Ovary (tissue), 3 donors: ENCODE results near the gene SLC6A4.

Source experiments
- POLR2A ChIP-seq: fragments of 450-650 bp; IDR thresholded peaks from one replicate; pipeline ENCODE4 v1.6.1; 2017; ENCODE audit warnings: antibody characterized with exemption, mild to moderate bottlenecking, moderate library complexity
- TF ChIP-seq, protein P1 (sequence below), 3 donors: fragments of 450-650 bp in 2 of 3; fragments of 200-600 bp in 1 of 3; IDR thresholded peaks; one replicate each; pipeline versions ENCODE4 v1.5.1 to v1.8.0; 2016 to 2022; ENCODE audit warnings: antibody characterized with exemption in 3 of 3, mild to moderate bottlenecking in 1 of 3
- donor health status: DM: no; HTN: no; CAD: no.

DNA sequence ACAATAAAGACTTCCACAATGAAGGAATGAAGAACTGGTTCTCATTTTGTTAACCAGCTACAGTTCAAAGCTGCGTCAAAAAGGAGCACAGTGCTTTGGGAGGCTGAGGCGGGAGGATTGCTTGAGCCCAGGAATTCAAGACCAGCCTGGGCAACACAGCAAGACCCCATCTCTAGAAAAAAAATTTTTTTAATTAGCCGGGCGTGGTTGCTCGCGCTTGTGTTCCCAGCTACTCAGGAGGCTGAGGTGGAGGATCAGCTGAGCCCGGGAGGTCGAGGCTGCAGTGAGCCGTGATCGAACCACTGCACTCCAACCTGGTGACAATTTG, 764 bp upstream of the SLC6A4 start:
- TF ChIP-seq, protein P1, sequence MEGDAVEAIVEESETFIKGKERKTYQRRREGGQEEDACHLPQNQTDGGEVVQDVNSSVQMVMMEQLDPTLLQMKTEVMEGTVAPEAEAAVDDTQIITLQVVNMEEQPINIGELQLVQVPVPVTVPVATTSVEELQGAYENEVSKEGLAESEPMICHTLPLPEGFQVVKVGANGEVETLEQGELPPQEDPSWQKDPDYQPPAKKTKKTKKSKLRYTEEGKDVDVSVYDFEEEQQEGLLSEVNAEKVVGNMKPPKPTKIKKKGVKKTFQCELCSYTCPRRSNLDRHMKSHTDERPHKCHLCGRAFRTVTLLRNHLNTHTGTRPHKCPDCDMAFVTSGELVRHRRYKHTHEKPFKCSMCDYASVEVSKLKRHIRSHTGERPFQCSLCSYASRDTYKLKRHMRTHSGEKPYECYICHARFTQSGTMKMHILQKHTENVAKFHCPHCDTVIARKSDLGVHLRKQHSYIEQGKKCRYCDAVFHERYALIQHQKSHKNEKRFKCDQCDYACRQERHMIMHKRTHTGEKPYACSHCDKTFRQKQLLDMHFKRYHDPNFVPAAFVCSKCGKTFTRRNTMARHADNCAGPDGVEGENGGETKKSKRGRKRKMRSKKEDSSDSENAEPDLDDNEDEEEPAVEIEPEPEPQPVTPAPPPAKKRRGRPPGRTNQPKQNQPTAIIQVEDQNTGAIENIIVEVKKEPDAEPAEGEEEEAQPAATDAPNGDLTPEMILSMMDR (IDR thresholded peaks at IDR 0.05): no peak
- no peak for TF ChIP-seq POLR2A
